B cell (primary cell): ENCODE results near the gene COL5A2.

Experiments
- CTCF ChIP-seq: fragments of 200-600 bp; IDR thresholded peaks from one replicate; pipeline ENCODE4 v1.8.0; 2022; ENCODE audit warnings: antibody characterized with exemption, mild to moderate bottlenecking
- EZH2 ChIP-seq: IDR thresholded peaks from 2 replicates; pipeline ENCODE4 v1.6.1; 2012; ENCODE audit warnings: borderline replicate concordance, low read depth, mild to moderate bottlenecking, moderate library complexity, low read length; ENCODE audit not compliant: insufficient read depth, poor library complexity, severe bottlenecking

GRCh38 chr2:189072036-189072435 lies 107.5 kb downstream of the COL5A2 start:
- TF ChIP-seq CTCF (no peak), EZH2 (no peak)
